Measurements from ENCODE around the gene IGF2R.

DNA sequence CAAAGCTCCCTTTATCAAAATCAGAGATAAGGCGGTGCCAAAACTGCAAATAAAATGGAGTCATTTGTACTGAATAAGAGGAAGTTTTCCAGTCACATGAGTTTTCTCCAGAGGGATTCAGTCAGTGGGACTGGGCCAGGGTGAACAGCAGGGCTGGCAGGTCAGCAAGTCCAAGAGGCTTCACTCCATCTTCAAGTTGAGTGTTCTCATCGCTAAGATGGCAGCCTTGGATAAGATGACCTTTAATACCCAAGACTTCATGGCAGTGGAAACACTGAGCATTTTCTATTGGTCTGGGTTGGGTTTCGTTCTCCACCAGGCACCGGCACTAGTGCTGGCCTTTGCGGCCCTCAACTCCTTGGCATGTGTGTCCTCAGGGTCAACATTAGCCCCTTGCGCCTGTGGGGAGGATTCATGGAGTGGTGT is 29.3 kb upstream of the IGF2R start:
- no peak for TF ChIP-seq CTCF (conservative IDR thresholded peaks at IDR 0.05; ENCODE audit: low read depth, low read length)
- no peak for TF ChIP-seq EZH2phosphoT487 (IDR thresholded peaks at IDR 0.05; ENCODE audit: borderline replicate concordance, low read length)
